Left lung (tissue), 10 donors: ENCODE measurements around the gene OLAH. TPM values are rescaled to one million over a fixed set of nuclear protein-coding genes. Genes with fewer than 3 reads are reported as not detected.

Source experiments
- ATAC-seq: fragments of 200-7000 bp; cut with Tn5 transposase; one replicate; pipeline ENCODE4 v1.9.1; 2020; ENCODE audit warnings: moderate library complexity
- DNase-seq, 4 donors: peaks; one replicate each; pipeline ENCODE4 v3.0.0-alpha.2; 2013 to 2020
- H3K27ac ChIP-seq, 2 donors: fragments of 200-600 bp; sonication (generic) in 1 of 2; one replicate each; pipeline versions ENCODE4 v1.5.0 to v1.8.0; 2020 to 2021
- H3K27me3 ChIP-seq, 2 donors: fragments of 200-600 bp; sonication (generic) in 1 of 2; one replicate each; pipeline versions ENCODE4 v1.5.0 to v1.8.0; 2020 to 2021
- H3K36me3 ChIP-seq, 2 donors: fragments of 200-600 bp; sonication (generic) in 1 of 2; one replicate each; pipeline versions ENCODE4 v1.5.0 to v1.8.0; 2020 to 2021
- H3K4me1 ChIP-seq, 2 donors: fragments of 200-600 bp; one replicate each; pipeline ENCODE4 v1.8.0; 2021
- H3K4me3 ChIP-seq, 2 donors: fragments of 200-600 bp; sonication (generic) in 1 of 2; one replicate each; pipeline versions ENCODE4 v1.5.0 to v1.8.0; 2020 to 2021; ENCODE audit warnings: mild to moderate bottlenecking in 1 of 2
- H3K9me3 ChIP-seq, 2 donors: fragments of 200-600 bp; sonication (generic) in 1 of 2; one replicate each; pipeline versions ENCODE4 v1.5.0 to v1.8.0; 2020 to 2021
- CTCF ChIP-seq, 2 donors: fragments of 200-600 bp; sonication (generic) in 1 of 2; IDR thresholded peaks; one replicate each; pipeline versions ENCODE4 v1.5.0 to v1.8.0; 2021; ENCODE audit warnings: antibody characterized with exemption in 2 of 2
- intact Hi-C, 2 donors: fragments of 100-400 bp; cut with DNase I; formaldehyde crosslinking; loops; one replicate each; pipeline versions ENCODE4 v1.11.2 to v1.14.2; 2022
- polyA plus RNA-seq, 6 donors: library from polyadenylated mRNA; unstranded; fragments of 120-200 nt; gene quantifications; one replicate each; pipeline ENCODE4 v1.2.1, GENCODE V29; 2013; ENCODE audit not compliant: insufficient read length in 6 of 6
- total RNA-seq, 2 donors: library from RNA; stranded (reverse); fragmentation: NEBNext Ultra II Directional; extraction: Animal tissue kit (Norgen Biotek cat#: 25700); gene quantifications; one replicate each; pipeline ENCODE4 v1.2.1, GENCODE V29; 2021
- donor health status: DM: no; HTN: yes; CAD: no.
- donor health status: DM: no; HTN: no; CAD: no.

Gene OLAH
- total and polyA plus RNA-seq, 8 donors = 0.08 to 19.0 (median 0.34) TPM; not detected in 3

GRCh38 chr10:15059914-15060313, 16.2 kb downstream of the OLAH start:
- TF ChIP-seq CTCF (IDR thresholded peaks at IDR 0.05) = no peak
- intact Hi-C loops = no loop called here

GRCh38 chr10:15060638-15061037, 16.9 kb downstream of the OLAH start:
- intact Hi-C loops = no loop called here
- no peaks in the 10 kb centered on the region for H3K27me3 ChIP-seq
- no peak for TF ChIP-seq CTCF (IDR thresholded peaks at IDR 0.05)
- H3K27ac ChIP-seq = no peak overlapping the region
- H3K9me3 ChIP-seq = peaks cover 0 to 18% of the 10 kb centered on the region in 2 donors
- ATAC-seq = no peak
- DNase-seq = no peak
- no peaks in the 10 kb centered on the region for H3K36me3 ChIP-seq
- H3K4me3 ChIP-seq = no peak overlapping the region
- no peaks in the 10 kb centered on the region for H3K4me1 ChIP-seq

More at GRCh38 chr10:15059914-15060313, 16.2 kb downstream of the OLAH start:
- Histone ChIP-seq H3K27ac (no peak overlapping the region), H3K36me3 (no peaks in the 10 kb centered on the region), H3K4me3 (no peak overlapping the region), H3K9me3 (peaks cover 0 to 18% of the 10 kb centered on the region in 2 donors), H3K4me1 (no peaks in the 10 kb centered on the region), H3K27me3 (no peaks in the 10 kb centered on the region)
- ATAC-seq = no peak
- no peak for DNase-seq

GRCh38 chr10:15067154-15067553, 23.4 kb downstream of the OLAH start:
- H3K4me3 ChIP-seq = no peak overlapping the region
- DNase-seq = no peak
- no peak overlapping the region for H3K27ac ChIP-seq
- no peak for ATAC-seq
- H3K4me1 ChIP-seq = no peaks in the 10 kb centered on the region
- no peak for TF ChIP-seq CTCF (IDR thresholded peaks at IDR 0.05)
- no peaks in the 10 kb centered on the region for H3K9me3 ChIP-seq
- intact Hi-C loops = no loop called here
- H3K27me3 ChIP-seq = no peaks in the 10 kb centered on the region
- H3K36me3 ChIP-seq = no peaks in the 10 kb centered on the region

- no peak overlapping the region for H3K27ac ChIP-seq
- no peak for ATAC-seq
- intact Hi-C loops = no loop called here
Observed at GRCh38 chr10:15068802-15069201, 25.1 kb downstream of the OLAH start.

GRCh38 chr10:15069230-15069629, 25.5 kb downstream of the OLAH start:
- H3K27me3 ChIP-seq = no peaks in the 10 kb centered on the region
- no peak for TF ChIP-seq CTCF (IDR thresholded peaks at IDR 0.05)
- no peak overlapping the region for H3K27ac ChIP-seq
- no peaks in the 10 kb centered on the region for H3K4me1 ChIP-seq
- H3K9me3 ChIP-seq = no peaks in the 10 kb centered on the region
- no peaks in the 10 kb centered on the region for H3K36me3 ChIP-seq
- no peak overlapping the region for H3K4me3 ChIP-seq
- intact Hi-C loops = no loop called here
- ATAC-seq = no peak
- DNase-seq = no peak

More at GRCh38 chr10:15068802-15069201, 25.1 kb downstream of the OLAH start:
- no peaks in the 10 kb centered on the region for H3K4me1 ChIP-seq
- DNase-seq = no peak
- no peaks in the 10 kb centered on the region for H3K27me3 ChIP-seq
- no peak for TF ChIP-seq CTCF (IDR thresholded peaks at IDR 0.05)
- H3K4me3 ChIP-seq = no peak overlapping the region
- H3K36me3 ChIP-seq = no peaks in the 10 kb centered on the region
- no peaks in the 10 kb centered on the region for H3K9me3 ChIP-seq
